SU-DHL-6 (cell line): ENCODE results near the gene LAGE3.

Source experiments
- CTCF ChIP-seq: fragments of 200-600 bp; sonication (generic); IDR thresholded peaks from one replicate; pipeline ENCODE4 v1.5.1; 2017; ENCODE audit warnings: antibody characterized with exemption, mild to moderate bottlenecking, low read length, moderate library complexity; ENCODE audit not compliant: insufficient read depth, poor library complexity, severe bottlenecking
- EZH2phosphoT487 ChIP-seq: fragments of 200-600 bp; sonication (generic), shearing (Covaris generic); conservative IDR thresholded peaks from 2 replicates; pipeline ENCODE4 v1.6.1; 2018; ENCODE audit warnings: mild to moderate bottlenecking, antibody characterized with exemption, low read length, moderate library complexity, mixed read lengths

- TF ChIP-seq CTCF, result no peak
- no peak for TF ChIP-seq EZH2phosphoT487
These were observed 32.7 kb upstream of the LAGE3 start for GRCh38 chrX:154511761-154512160.
